GM12801 (cell line): ENCODE results near the gene LY6G6F.

Source experiments
- CTCF ChIP-seq: IDR thresholded peaks from one replicate; pipeline ENCODE4 v1.5.1; 2011; ENCODE audit warnings: control low read depth; ENCODE audit not compliant: insufficient read length; ENCODE audit errors: extremely low read depth

Gene LY6G6F

DNA sequence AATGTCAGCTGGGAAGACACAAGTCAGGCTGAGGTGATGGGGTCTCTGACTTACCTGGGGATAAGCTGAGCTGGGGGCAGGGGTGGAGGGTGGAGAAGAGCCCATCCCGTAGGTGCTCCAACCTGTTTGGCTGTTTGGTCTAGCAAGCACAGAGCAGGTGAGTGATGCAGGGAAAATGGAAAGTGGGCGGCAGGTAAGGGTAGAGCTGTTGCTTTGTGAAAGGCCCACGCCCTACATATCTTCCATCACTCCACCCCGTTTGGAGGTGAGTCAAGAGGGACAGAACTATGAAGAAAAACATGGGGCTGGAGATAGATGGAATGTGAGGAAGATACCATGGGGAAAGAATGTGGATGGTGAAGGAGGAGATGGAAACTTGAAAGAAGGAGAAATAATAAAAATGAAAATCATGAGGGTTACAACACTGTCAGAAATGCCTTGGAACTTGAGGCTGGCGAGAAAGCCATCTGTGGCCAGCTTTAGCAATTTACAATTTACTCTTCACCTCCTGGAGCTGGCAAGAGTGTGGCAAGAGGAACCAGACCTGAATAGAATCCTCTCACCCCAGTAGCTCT lies 13.6 kb downstream of the LY6G6F start:
- TF ChIP-seq CTCF, result no peak

DNA sequence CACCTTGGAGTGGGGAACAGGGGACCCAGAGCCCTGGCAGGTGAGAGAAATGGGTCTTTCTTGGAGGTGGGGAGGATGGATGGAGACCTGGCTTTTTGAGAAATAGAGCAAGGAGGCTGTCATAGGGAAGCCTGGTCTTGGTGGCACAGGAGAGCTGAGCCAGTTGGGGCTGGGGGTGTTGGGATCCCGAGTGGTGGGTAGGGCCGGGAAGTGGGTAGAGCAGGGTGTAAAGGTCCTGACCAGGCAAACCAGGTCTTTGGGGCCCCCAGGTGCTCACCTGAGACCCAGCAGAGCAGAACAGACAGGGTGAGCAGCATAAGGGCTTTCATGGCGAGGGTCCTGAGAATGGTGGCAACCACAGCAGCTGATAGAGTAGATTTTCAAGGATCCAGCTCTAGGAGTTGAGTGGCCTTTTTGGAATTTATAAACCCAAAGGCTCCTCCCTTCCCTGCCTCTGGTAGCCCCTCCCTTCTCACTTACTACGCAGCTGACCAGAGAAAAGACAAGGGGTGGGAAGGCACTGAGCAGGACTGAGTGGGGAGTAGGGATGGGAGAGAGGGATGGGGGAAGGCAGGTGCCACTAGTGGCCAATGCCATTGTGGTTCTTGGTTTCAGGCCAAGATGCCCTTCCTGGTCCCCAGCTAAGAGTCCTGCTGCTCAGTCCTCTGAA lies 14.8 kb downstream of the LY6G6F start, which contains the start of gene LY6G6C:
Gene LY6G6C (minus strand): TSS at position 396 of the 670 bp plus-strand sequence. CDS start 67 bp downstream, at position 329.
- TF ChIP-seq CTCF, result no peak

DNA sequence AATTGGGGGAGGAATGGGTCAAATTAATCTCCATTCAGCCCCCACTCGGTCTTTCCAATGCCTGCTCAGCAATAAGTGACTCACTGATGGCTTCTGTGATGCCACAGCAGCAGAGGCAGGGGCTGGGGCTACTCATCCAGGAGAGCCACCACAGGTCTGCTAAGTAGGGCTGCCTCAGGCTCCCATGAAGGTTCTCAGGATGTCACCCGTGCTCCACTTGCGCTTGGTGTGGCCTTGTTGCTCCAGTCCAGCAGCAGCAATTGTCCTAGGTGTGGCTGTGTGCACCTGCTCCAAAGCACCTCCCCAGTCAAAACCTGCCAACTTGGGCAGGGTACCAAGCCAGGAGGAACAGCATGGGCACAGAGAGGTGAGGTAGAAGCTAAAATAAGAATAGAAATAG lies 15.5 kb downstream of the LY6G6F start:
- TF ChIP-seq CTCF, result no peak

DNA sequence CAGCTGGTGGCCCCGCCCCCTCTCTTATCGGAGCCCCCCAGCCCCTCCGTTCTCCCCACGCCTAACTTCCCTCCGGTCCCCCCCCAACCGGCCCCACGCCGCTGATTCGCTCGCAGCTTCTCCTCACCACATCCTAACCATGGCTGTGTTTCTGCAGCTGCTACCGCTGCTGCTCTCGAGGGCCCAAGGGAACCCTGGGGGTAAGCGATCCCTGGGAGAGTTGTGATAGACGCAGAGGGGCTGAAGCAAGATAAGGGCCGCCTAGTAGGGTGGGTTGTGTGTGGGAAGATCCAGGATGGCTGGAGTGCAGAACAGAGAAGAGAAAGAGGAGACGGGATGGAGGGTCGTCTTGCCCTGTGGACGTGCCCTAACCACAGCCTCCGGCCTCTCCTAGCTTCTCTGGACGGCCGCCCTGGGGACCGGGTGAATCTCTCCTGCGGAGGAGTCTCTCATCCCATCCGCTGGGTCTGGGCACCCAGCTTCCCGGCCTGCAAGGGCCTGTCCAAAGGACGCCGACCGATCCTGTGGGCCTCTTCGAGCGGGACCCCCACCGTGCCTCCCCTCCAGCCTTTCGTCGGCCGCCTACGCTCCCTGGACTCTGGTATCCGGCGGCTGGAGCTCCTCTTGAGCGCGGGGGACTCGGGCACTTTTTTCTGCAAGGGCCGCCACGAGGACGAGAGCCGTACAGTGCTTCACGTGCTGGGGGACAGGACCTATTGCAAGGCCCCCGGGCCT lies 16.7 kb downstream of the LY6G6F start, which contains the start of gene MPIG6B:
Gene MPIG6B (plus strand): TSS at position 129 of the 735 bp plus-strand sequence. CDS start 11 bp downstream, at position 140.
- TF ChIP-seq CTCF, result no peak

- no peak for TF ChIP-seq CTCF
Observed at GRCh38 chr6:31723980-31724691, 17.5 kb downstream of the LY6G6F start.

GRCh38 chr6:31725502-31726350 lies 19.1 kb downstream of the LY6G6F start:
- no peak for TF ChIP-seq CTCF
